ENCODE results near the gene DAAM1. TPM values are rescaled to one million over a fixed set of nuclear protein-coding genes. Genes with fewer than 3 reads are reported as not detected.

DAAM1 gene
- polyA plus RNA-seq, 1 donor from 2014 or later: 161 TPM

DNA sequence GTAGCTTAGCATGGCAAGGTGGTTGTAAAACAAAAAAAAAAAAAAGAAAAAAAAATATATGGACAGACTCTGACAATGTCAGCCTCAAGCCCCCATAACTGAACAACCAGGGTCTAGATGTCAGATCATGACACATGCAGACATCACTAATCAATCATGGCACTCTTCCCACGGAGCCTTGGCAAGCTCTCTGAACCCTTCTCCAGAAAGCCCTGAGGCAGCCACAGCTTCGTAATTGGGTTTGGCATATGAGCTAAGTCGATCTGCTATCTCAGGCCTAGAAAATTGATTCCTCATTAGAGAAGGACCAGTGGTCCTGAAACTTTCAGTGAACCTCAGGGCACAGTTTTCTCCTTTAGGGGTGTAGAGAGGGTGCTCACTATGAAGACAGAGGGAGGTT lies 164.5 kb downstream of the DAAM1 start:
- Histone ChIP-seq H3K4me3 (ENCODE audit: low read length) (no peak overlapping the region), H3K9me2 (ENCODE audit: insufficient read depth, low read length) (no peaks in the 10 kb centered on the region), H3K79me2 (replicated peaks; ENCODE audit: insufficient read depth, low read length) (no peaks in the 10 kb centered on the region), H3K9me3 (ENCODE audit: low read length) (no peaks in the 10 kb centered on the region), H4K20me1 (ENCODE audit: insufficient read depth) (no peaks in the 10 kb centered on the region), H3K4me2 (ENCODE audit: low read length) (no peak overlapping the region), H3K9ac (ENCODE audit: low read length) (no peak overlapping the region), H3K27me3 (ENCODE audit: insufficient read depth, low read depth, low read length) (no peaks in the 10 kb centered on the region), H3K27ac (ENCODE audit: low read length) (no peak overlapping the region), H2AFZ (ENCODE audit: low read depth, low read length) (no peak overlapping the region), H3K36me3 (ENCODE audit: insufficient read depth, low read length) (peaks cover 22% of the 10 kb centered on the region), H3F3A (ENCODE audit: insufficient read depth, low read length, poor library complexity, severe bottlenecking) (no peaks in the 10 kb centered on the region)
- TF ChIP-seq SMC3 (conservative IDR thresholded peaks at IDR 0.05; ENCODE audit: poor library complexity): no peak
- TF ChIP-seq TAF1 (IDR thresholded peaks at IDR 0.05; ENCODE audit: low read depth): no peak
- TF ChIP-seq, protein P1, sequence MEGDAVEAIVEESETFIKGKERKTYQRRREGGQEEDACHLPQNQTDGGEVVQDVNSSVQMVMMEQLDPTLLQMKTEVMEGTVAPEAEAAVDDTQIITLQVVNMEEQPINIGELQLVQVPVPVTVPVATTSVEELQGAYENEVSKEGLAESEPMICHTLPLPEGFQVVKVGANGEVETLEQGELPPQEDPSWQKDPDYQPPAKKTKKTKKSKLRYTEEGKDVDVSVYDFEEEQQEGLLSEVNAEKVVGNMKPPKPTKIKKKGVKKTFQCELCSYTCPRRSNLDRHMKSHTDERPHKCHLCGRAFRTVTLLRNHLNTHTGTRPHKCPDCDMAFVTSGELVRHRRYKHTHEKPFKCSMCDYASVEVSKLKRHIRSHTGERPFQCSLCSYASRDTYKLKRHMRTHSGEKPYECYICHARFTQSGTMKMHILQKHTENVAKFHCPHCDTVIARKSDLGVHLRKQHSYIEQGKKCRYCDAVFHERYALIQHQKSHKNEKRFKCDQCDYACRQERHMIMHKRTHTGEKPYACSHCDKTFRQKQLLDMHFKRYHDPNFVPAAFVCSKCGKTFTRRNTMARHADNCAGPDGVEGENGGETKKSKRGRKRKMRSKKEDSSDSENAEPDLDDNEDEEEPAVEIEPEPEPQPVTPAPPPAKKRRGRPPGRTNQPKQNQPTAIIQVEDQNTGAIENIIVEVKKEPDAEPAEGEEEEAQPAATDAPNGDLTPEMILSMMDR (IDR thresholded peaks at IDR 0.05; ENCODE audit: poor library complexity, severe bottlenecking): no peak
- no peak for TF ChIP-seq EP300 (conservative IDR thresholded peaks at IDR 0.05; ENCODE audit: poor library complexity, severe bottlenecking)
- no peak for TF ChIP-seq MXI1 (conservative IDR thresholded peaks at IDR 0.05; ENCODE audit: poor library complexity, severe bottlenecking)
- no peak for TF ChIP-seq RAD21 (conservative IDR thresholded peaks at IDR 0.05)
- no peak for TF ChIP-seq EZH2 (IDR thresholded peaks at IDR 0.05; ENCODE audit: borderline replicate concordance, insufficient read depth, low read length, poor library complexity, severe bottlenecking)
- TF ChIP-seq, protein P2, sequence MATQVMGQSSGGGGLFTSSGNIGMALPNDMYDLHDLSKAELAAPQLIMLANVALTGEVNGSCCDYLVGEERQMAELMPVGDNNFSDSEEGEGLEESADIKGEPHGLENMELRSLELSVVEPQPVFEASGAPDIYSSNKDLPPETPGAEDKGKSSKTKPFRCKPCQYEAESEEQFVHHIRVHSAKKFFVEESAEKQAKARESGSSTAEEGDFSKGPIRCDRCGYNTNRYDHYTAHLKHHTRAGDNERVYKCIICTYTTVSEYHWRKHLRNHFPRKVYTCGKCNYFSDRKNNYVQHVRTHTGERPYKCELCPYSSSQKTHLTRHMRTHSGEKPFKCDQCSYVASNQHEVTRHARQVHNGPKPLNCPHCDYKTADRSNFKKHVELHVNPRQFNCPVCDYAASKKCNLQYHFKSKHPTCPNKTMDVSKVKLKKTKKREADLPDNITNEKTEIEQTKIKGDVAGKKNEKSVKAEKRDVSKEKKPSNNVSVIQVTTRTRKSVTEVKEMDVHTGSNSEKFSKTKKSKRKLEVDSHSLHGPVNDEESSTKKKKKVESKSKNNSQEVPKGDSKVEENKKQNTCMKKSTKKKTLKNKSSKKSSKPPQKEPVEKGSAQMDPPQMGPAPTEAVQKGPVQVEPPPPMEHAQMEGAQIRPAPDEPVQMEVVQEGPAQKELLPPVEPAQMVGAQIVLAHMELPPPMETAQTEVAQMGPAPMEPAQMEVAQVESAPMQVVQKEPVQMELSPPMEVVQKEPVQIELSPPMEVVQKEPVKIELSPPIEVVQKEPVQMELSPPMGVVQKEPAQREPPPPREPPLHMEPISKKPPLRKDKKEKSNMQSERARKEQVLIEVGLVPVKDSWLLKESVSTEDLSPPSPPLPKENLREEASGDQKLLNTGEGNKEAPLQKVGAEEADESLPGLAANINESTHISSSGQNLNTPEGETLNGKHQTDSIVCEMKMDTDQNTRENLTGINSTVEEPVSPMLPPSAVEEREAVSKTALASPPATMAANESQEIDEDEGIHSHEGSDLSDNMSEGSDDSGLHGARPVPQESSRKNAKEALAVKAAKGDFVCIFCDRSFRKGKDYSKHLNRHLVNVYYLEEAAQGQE (IDR thresholded peaks at IDR 0.05; ENCODE audit: borderline replicate concordance): no peak
- no peak for TF ChIP-seq POLR2AphosphoS5 (IDR thresholded peaks at IDR 0.05)

DNA sequence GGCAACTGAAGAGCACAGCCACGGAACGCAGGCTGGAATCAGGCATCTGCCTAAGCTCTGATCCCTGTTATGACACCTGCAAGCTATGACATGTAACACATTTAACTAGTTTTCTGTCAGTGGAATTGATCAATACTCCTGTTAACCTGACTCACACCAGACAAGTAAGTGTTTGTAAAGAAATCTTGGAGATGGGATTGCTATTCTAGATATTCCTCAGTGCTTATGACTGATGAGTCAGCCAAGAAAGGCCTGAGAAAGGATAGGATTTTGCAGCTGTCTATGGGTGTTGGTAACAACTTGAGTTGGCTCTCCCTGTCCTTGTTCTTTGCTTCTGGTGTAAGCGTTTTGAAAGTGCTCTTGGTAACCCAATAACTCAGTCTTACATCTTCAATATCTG lies 166.2 kb downstream of the DAAM1 start:
- Histone ChIP-seq H3K9me3 (ENCODE audit: low read length) (no peaks in the 10 kb centered on the region), H3F3A (ENCODE audit: insufficient read depth, low read length, poor library complexity, severe bottlenecking) (no peaks in the 10 kb centered on the region), H3K4me3 (ENCODE audit: low read length) (no peak overlapping the region), H3K4me2 (ENCODE audit: low read length) (no peak overlapping the region), H3K9ac (ENCODE audit: low read length) (no peak overlapping the region), H4K20me1 (ENCODE audit: insufficient read depth) (no peaks in the 10 kb centered on the region), H2AFZ (ENCODE audit: low read depth, low read length) (no peak overlapping the region), H3K9me2 (ENCODE audit: insufficient read depth, low read length) (no peaks in the 10 kb centered on the region), H3K36me3 (ENCODE audit: insufficient read depth, low read length) (peaks cover 20% of the 10 kb centered on the region), H3K27me3 (ENCODE audit: insufficient read depth, low read depth, low read length) (no peaks in the 10 kb centered on the region), H3K27ac (ENCODE audit: low read length) (no peak overlapping the region), H3K79me2 (replicated peaks; ENCODE audit: insufficient read depth, low read length) (no peaks in the 10 kb centered on the region)
- TF ChIP-seq TAF1 (IDR thresholded peaks at IDR 0.05; ENCODE audit: low read depth) (no peak), RAD21 (conservative IDR thresholded peaks at IDR 0.05) (no peak), SMC3 (conservative IDR thresholded peaks at IDR 0.05; ENCODE audit: poor library complexity) (no peak), MXI1 (conservative IDR thresholded peaks at IDR 0.05; ENCODE audit: poor library complexity, severe bottlenecking) (no peak), POLR2AphosphoS5 (IDR thresholded peaks at IDR 0.05) (no peak), EP300 (conservative IDR thresholded peaks at IDR 0.05; ENCODE audit: poor library complexity, severe bottlenecking) (no peak), EZH2 (IDR thresholded peaks at IDR 0.05; ENCODE audit: borderline replicate concordance, insufficient read depth, low read length, poor library complexity, severe bottlenecking) (no peak)
- TF ChIP-seq, protein P1 (IDR thresholded peaks at IDR 0.05; ENCODE audit: poor library complexity, severe bottlenecking): no peak

Data from neural cell (in vitro differentiated cells).